Activated B cell treated with CpG ODN at 0.5 μM for 24 hours (primary cell): Measurements from ENCODE around the gene PDIA4. TPM values are rescaled to one million over a fixed set of nuclear protein-coding genes. Genes with fewer than 3 reads are reported as not detected.

Experiments
- ATAC-seq: fragments of 200-7000 bp; cut with Tn5 transposase; one replicate; pipeline ENCODE4 v1.10.0; 2021; ENCODE audit warnings: low read depth, mild to moderate bottlenecking, moderate library complexity
- CTCF ChIA-PET: fragments of 350-600 bp; sonication (Branson Sonifier 250); formaldehyde crosslinking; loops from one replicate; lab custom pipeline; 2021; ENCODE audit warnings: antibody characterized with exemption; lab: Charles Lee
- POLR2A ChIA-PET: fragments of 350-600 bp; sonication (Branson Sonifier 250); formaldehyde crosslinking; loops from one replicate; lab custom pipeline; 2021; ENCODE audit warnings: antibody characterized with exemption; lab: Charles Lee
- DNase-seq: peaks from one replicate; pipeline ENCODE4 v3.0.0; 2022
- H3K27ac Mint-ChIP-seq: one replicate; pipeline ENCODE4 v1.8.0; 2020; ENCODE audit warnings: mixed read lengths
- H3K27me3 Mint-ChIP-seq: one replicate; pipeline ENCODE4 v1.8.0; 2021; ENCODE audit warnings: mixed read lengths
- H3K36me3 Mint-ChIP-seq: one replicate; pipeline ENCODE4 v1.8.0; 2021; ENCODE audit warnings: low read depth, mixed read lengths
- H3K4me1 Mint-ChIP-seq: one replicate; pipeline ENCODE4 v1.8.0; 2021; ENCODE audit warnings: mixed read lengths
- H3K4me3 Mint-ChIP-seq: one replicate; pipeline ENCODE4 v1.8.0; 2020; ENCODE audit warnings: mild to moderate bottlenecking, mixed read lengths
- H3K9me3 Mint-ChIP-seq: one replicate; pipeline ENCODE4 v1.8.0; 2020; ENCODE audit warnings: mixed read lengths
- intact Hi-C: fragments of 100-400 bp; cut with micrococcal nuclease; formaldehyde crosslinking; loops from one replicate; pipeline ENCODE4 v1.15.1; 2024
- total RNA-seq: library from RNA; stranded (reverse); gene quantifications from 2 replicates; pipeline ENCODE4 v1.2.3, GENCODE V29; 2022
- TF ChIP-seq, protein P1 (sequence below): fragments of 200-600 bp; IDR thresholded peaks from one replicate; pipeline ENCODE4 v1.8.0; 2022; ENCODE audit warnings: antibody characterized with exemption, mild to moderate bottlenecking

The PDIA4 gene
- total RNA-seq, 1 donor from 2014 or later = 59.4 TPM

GRCh38 chr7:148962823-148963582 is 65.3 kb downstream of the PDIA4 start:
- Mint-ChIP-seq H3K4me1 (peaks cover 29% of the 10 kb centered on the region), H3K4me3 (peak overlapping the region; percentile 93), H3K9me3 (no peaks in the 10 kb centered on the region), H3K27ac (peak overlapping the region; percentile 87), H3K27me3 (no peaks in the 10 kb centered on the region), H3K36me3 (peaks cover 3% of the 10 kb centered on the region)
- ATAC-seq (peak; percentile 53), DNase-seq (no peak)
- ChIA-PET POLR2A (interaction anchor here (0.7 to 2.6 kb wide), 7 partner anchors 20 to 265 kb away, joined by 3 to 14 read pairs (median 3); partner anchors contain the start of gene CUL1), CTCF (interaction anchor here (0.7 to 4.4 kb wide), 17 partner anchors 12 to 700 kb away, joined by 3 to 22 read pairs (median 4); no protein-coding TSS in a partner anchor)
- intact Hi-C loops = loop anchor here (1.0 to 5.0 kb wide), 8 partner anchors 22 to 459 kb away; partner anchors contain the start of genes CUL1, EZH2 and ZNF786
- TF ChIP-seq, protein P1, sequence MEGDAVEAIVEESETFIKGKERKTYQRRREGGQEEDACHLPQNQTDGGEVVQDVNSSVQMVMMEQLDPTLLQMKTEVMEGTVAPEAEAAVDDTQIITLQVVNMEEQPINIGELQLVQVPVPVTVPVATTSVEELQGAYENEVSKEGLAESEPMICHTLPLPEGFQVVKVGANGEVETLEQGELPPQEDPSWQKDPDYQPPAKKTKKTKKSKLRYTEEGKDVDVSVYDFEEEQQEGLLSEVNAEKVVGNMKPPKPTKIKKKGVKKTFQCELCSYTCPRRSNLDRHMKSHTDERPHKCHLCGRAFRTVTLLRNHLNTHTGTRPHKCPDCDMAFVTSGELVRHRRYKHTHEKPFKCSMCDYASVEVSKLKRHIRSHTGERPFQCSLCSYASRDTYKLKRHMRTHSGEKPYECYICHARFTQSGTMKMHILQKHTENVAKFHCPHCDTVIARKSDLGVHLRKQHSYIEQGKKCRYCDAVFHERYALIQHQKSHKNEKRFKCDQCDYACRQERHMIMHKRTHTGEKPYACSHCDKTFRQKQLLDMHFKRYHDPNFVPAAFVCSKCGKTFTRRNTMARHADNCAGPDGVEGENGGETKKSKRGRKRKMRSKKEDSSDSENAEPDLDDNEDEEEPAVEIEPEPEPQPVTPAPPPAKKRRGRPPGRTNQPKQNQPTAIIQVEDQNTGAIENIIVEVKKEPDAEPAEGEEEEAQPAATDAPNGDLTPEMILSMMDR = no peak

- Mint-ChIP-seq H3K27ac (peak overlapping the region; percentile 87), H3K4me3 (peak overlapping the region; percentile 93), H3K4me1 (peaks cover 29% of the 10 kb centered on the region), H3K36me3 (peaks cover 3% of the 10 kb centered on the region), H3K9me3 (no peaks in the 10 kb centered on the region), H3K27me3 (no peaks in the 10 kb centered on the region)
- POLR2A ChIA-PET = interaction anchor here (0.7 to 2.6 kb wide), 5 partner anchors 20 to 264 kb away, joined by 3 to 14 read pairs (median 8); partner anchors contain the start of gene CUL1
- intact Hi-C loops = loop anchor here (1.0 to 5.0 kb wide), 3 partner anchors 106 to 458 kb away; no protein-coding TSS in a partner anchor
- TF ChIP-seq, protein P1 = no peak
- no peak for ATAC-seq
- DNase-seq = no peak
- CTCF ChIA-PET = interaction anchor here (1.0 to 4.4 kb wide), 13 partner anchors 13 to 461 kb away, joined by 3 to 22 read pairs (median 4); no protein-coding TSS in a partner anchor
These were observed 65.9 kb downstream of the PDIA4 start for GRCh38 chr7:148962440-148962822.

DNA sequence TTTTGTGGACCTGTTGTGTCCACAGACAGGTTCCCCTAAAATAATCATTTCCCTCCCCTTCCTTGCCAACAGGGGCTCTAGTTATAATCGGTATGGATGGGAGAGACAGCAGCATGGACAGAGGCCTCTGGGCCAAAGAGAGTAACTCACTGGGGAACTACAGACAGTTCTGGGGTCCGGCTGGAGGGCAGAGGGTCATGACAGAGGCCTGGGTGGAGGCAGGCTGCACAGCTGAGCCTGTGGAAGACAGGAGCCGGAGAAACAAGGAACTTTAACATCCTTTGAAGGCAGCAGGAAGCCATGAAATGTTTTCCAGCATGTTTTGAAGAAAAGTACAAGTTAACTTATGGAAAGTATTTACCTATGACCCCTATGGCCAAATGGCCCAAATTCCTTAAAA is 68.6 kb downstream of the PDIA4 start:
- intact Hi-C loops = loop anchor here (5.0 kb wide), 1 partner anchor 187 kb away; no protein-coding TSS in a partner anchor
- H3K36me3 Mint-ChIP-seq = peaks cover 3% of the 10 kb centered on the region
- TF ChIP-seq, protein P1 = no peak
- POLR2A ChIA-PET = no interaction called here
- H3K4me3 Mint-ChIP-seq = no peak overlapping the region
- peaks cover 21% of the 10 kb centered on the region for H3K4me1 Mint-ChIP-seq
- DNase-seq = no peak
- H3K27me3 Mint-ChIP-seq = no peaks in the 10 kb centered on the region
- no peak overlapping the region for H3K27ac Mint-ChIP-seq
- no peak for ATAC-seq
- CTCF ChIA-PET = no interaction called here
- no peaks in the 10 kb centered on the region for H3K9me3 Mint-ChIP-seq

DNA sequence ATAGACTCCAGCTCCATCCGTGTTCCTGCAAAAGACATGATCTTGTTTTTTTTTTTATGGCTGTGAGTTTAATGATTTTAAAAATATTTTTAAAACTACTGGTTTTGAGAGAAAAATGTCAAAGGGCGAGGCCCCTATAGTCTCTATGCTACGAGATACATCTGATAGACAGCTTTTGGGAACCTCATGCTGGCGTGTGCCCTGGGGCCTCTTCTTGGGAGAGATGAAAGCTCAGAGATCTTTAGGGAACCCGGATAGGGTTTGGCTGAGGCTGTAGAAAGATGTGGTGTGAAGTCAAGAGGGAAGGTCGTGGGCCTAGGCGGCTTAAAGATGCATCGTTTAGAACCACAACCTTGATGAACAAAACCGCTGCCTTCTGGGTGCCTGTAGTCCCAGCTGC is 70.2 kb downstream of the PDIA4 start:
- TF ChIP-seq, protein P1 = no peak
- POLR2A ChIA-PET = no interaction called here

GRCh38 chr7:148954766-148955165 is 73.5 kb downstream of the PDIA4 start:
- CTCF ChIA-PET = no interaction called here
- peaks cover 2% of the 10 kb centered on the region for H3K27me3 Mint-ChIP-seq
- H3K4me1 Mint-ChIP-seq = no peaks in the 10 kb centered on the region
- H3K4me3 Mint-ChIP-seq = no peak overlapping the region
- POLR2A ChIA-PET = interaction anchor here (0.6 kb wide), 1 partner anchor 114 kb away, joined by 3 read pairs; no protein-coding TSS in a partner anchor
- DNase-seq = no peak
- H3K27ac Mint-ChIP-seq = no peak overlapping the region
- TF ChIP-seq, protein P1 = no peak
- ATAC-seq = no peak
- no peaks in the 10 kb centered on the region for H3K36me3 Mint-ChIP-seq
- intact Hi-C loops = no loop called here
- H3K9me3 Mint-ChIP-seq = no peaks in the 10 kb centered on the region

More for the DNA sequence above, 70.2 kb downstream of the PDIA4 start:
- intact Hi-C loops = no loop called here
- no peaks in the 10 kb centered on the region for H3K9me3 Mint-ChIP-seq
- H3K36me3 Mint-ChIP-seq = peaks cover 3% of the 10 kb centered on the region
- no peak overlapping the region for H3K4me3 Mint-ChIP-seq
- H3K4me1 Mint-ChIP-seq = peaks cover 6% of the 10 kb centered on the region
- H3K27ac Mint-ChIP-seq = no peak overlapping the region
- DNase-seq = no peak
- CTCF ChIA-PET = no interaction called here
- peaks cover under 1% of the 10 kb centered on the region for H3K27me3 Mint-ChIP-seq
- no peak for ATAC-seq
